UCSD-AML1 (cell line): ENCODE data around the gene FAXC.
"Not testable (repeated sequence)": the region's sequence is repeated elsewhere in the genome, so short reads cannot be mapped to it uniquely, and the experiment has no call there.

Source experiments
- DNase-seq: peaks from one replicate; lab custom pipeline; 2025; ENCODE audit not compliant: unreplicated experiment; lab: John Stamatoyannopoulos, UW

The FAXC gene

GRCh38 chr6:99341862-99342455, 7.5 kb downstream of the FAXC start:
- no peak for DNase-seq

GRCh38 chr6:99338188-99338587, 11.3 kb downstream of the FAXC start:
- no peak for DNase-seq

GRCh38 chr6:99335298-99335697, 14.2 kb downstream of the FAXC start:
- not testable (repeated sequence) for DNase-seq

GRCh38 chr6:99334526-99335127, 14.8 kb downstream of the FAXC start:
- DNase-seq: peak; percentile 19

GRCh38 chr6:99333068-99333467, 16.4 kb downstream of the FAXC start:
- no peak for DNase-seq

GRCh38 chr6:99331531-99331930, 17.9 kb downstream of the FAXC start:
- DNase-seq: no peak

- peak; percentile 12 for DNase-seq
These were observed 19.3 kb downstream of the FAXC start for GRCh38 chr6:99330159-99330558.

- DNase-seq: no peak
These were observed 24.5 kb downstream of the FAXC start for GRCh38 chr6:99324996-99325395.

GRCh38 chr6:99318566-99318965, 30.9 kb downstream of the FAXC start:
- no peak for DNase-seq

- DNase-seq: no peak
These were observed 37.1 kb downstream of the FAXC start for GRCh38 chr6:99312354-99312753.

GRCh38 chr6:99310553-99310952, 38.9 kb downstream of the FAXC start:
- no peak for DNase-seq

GRCh38 chr6:99309557-99309956, 39.9 kb downstream of the FAXC start:
- DNase-seq: no peak

GRCh38 chr6:99308788-99309187, 40.7 kb downstream of the FAXC start:
- DNase-seq: no peak

GRCh38 chr6:99307295-99307907, 42.1 kb downstream of the FAXC start:
- DNase-seq: no peak

- DNase-seq: no peak
These were observed 43.1 kb downstream of the FAXC start for GRCh38 chr6:99306341-99306740.

- no peak for DNase-seq
These were observed 44.4 kb downstream of the FAXC start for GRCh38 chr6:99305021-99305554.

GRCh38 chr6:99297415-99297814, 52.1 kb downstream of the FAXC start:
- no peak for DNase-seq

- no peak for DNase-seq
These were observed 52.5 kb downstream of the FAXC start for GRCh38 chr6:99297006-99297405.

GRCh38 chr6:99296261-99296660, 53.2 kb downstream of the FAXC start:
- DNase-seq: no peak

- no peak for DNase-seq
These were observed 54.2 kb downstream of the FAXC start for GRCh38 chr6:99295276-99295675.

- DNase-seq: no peak
These were observed 54.7 kb downstream of the FAXC start for GRCh38 chr6:99294786-99295185.

GRCh38 chr6:99289701-99290100, 59.8 kb downstream of the FAXC start:
- DNase-seq: no peak
